Measurements from ENCODE around the gene SLC22A23. TPM values are rescaled to one million over a fixed set of nuclear protein-coding genes. Genes with fewer than 3 reads are reported as not detected.

The SLC22A23 gene
- total RNA-seq, 1 donor from 2014 or later, result 102 TPM

GRCh38 chr6:3428700-3429099 is 28.1 kb downstream of the SLC22A23 start:
- H3K27ac Mint-ChIP-seq (ENCODE audit: unreplicated experiment), result no peak overlapping the region
- peaks cover 3% of the 10 kb centered on the region for H3K9me3 Mint-ChIP-seq (ENCODE audit: unreplicated experiment)
- H3K4me1 Mint-ChIP-seq (ENCODE audit: low read depth, unreplicated experiment), result peaks cover 42% of the 10 kb centered on the region
- no peak overlapping the region for H3K4me3 Mint-ChIP-seq (ENCODE audit: unreplicated experiment)
- H3K27me3 Mint-ChIP-seq (ENCODE audit: unreplicated experiment), result peaks cover 2% of the 10 kb centered on the region
- no peak for DNase-seq
- H3K36me3 Mint-ChIP-seq (ENCODE audit: unreplicated experiment), result no peaks in the 10 kb centered on the region
- no peak for TF ChIP-seq CTCF (IDR thresholded peaks at IDR 0.05; ENCODE audit: partially characterized antibody, unreplicated experiment)

DNA sequence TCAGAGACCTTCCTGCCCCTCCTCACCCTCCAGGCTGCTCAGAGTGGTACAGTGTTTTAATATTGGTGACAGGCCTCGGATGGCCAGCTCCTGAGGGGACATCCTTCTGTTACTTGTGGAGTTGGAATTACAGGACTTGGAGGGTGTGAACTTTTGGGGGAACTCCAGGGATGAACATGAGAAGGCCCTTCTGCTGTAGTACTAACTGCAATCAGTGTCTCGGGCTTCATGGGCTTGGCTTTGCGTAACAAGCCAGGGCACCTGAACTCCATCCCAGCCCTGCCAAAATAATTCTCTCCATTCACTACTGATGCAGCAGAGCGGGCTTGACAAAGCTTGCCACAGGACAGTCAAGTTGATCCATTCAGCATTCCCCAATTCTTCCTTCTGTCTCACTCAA is 28.6 kb downstream of the SLC22A23 start:
- Mint-ChIP-seq H3K4me3 (ENCODE audit: unreplicated experiment) (no peak overlapping the region), H3K9me3 (ENCODE audit: unreplicated experiment) (peaks cover 3% of the 10 kb centered on the region), H3K36me3 (ENCODE audit: unreplicated experiment) (no peaks in the 10 kb centered on the region), H3K4me1 (ENCODE audit: low read depth, unreplicated experiment) (peaks cover 45% of the 10 kb centered on the region), H3K27me3 (ENCODE audit: unreplicated experiment) (peaks cover 2% of the 10 kb centered on the region), H3K27ac (ENCODE audit: unreplicated experiment) (no peak overlapping the region)
- DNase-seq, result no peak
- TF ChIP-seq CTCF (IDR thresholded peaks at IDR 0.05; ENCODE audit: partially characterized antibody, unreplicated experiment), result no peak

DNA sequence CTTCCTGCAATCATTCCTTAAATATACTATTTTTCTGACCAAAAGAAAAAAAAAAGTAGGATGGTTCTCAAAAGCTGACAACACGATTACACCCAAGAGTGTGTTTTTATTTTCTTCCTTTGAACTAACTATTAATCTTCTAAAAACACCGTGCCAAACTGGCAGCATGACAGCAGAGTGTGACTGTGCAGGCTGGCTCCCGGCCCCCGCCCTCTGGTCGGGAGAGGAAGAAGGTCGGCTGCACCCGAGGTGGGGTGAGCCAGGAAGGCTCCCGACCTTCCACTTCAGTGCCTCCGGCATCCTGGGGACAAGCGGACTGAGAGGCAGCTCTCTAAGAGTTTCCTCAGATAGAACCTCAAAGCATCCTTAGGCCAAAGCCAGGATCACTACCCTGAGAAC is 29.2 kb downstream of the SLC22A23 start:
- Mint-ChIP-seq H3K9me3 (ENCODE audit: unreplicated experiment) (peaks cover 3% of the 10 kb centered on the region), H3K27me3 (ENCODE audit: unreplicated experiment) (peaks cover 2% of the 10 kb centered on the region), H3K4me3 (ENCODE audit: unreplicated experiment) (no peak overlapping the region), H3K4me1 (ENCODE audit: low read depth, unreplicated experiment) (peaks cover 48% of the 10 kb centered on the region), H3K36me3 (ENCODE audit: unreplicated experiment) (no peaks in the 10 kb centered on the region), H3K27ac (ENCODE audit: unreplicated experiment) (no peak overlapping the region)
- no peak for TF ChIP-seq CTCF (IDR thresholded peaks at IDR 0.05; ENCODE audit: partially characterized antibody, unreplicated experiment)
- DNase-seq, result no peak

DNA sequence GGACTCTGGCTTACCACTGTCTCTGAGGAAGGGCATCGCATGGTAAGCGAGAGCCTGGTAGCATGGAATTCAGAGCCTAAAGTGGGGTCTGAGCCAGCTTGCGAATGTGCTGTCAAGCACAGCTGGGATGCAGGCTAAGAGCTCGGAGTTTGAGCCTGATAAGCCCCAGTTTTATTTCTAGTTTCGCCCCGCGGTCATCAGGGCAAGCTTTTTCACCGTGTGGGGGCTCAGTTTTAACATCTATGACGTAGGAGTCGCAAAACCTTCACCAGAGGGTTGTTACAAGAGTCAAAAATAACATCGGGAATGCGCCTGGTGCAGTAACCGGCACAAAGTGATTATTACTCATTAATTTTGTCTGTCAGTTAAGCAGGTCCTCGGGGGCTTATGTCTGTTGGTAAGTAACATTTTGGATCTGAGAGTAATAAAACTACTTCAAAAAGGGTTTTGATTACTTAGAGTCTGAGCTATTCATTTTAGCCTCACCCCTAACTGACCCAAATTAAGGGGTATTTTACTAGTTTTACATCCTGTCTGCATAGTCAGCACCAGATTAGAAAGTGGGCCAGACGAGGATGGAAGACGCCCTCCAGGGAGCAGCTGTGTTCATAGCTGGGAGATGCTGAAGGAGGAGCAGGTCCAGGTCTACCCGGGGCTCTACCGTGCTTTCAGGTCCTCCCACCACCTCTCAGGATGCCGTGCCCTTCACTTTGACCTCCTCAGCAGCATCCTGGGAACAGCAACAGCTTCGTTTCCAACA is 29.7 kb downstream of the SLC22A23 start:
- no peak for TF ChIP-seq CTCF (IDR thresholded peaks at IDR 0.05; ENCODE audit: partially characterized antibody, unreplicated experiment)
- H3K27me3 Mint-ChIP-seq (ENCODE audit: unreplicated experiment), result peaks cover 2% of the 10 kb centered on the region
- H3K4me3 Mint-ChIP-seq (ENCODE audit: unreplicated experiment), result no peak overlapping the region
- H3K9me3 Mint-ChIP-seq (ENCODE audit: unreplicated experiment), result peaks cover 3% of the 10 kb centered on the region
- no peak for DNase-seq
- peaks cover 51% of the 10 kb centered on the region for H3K4me1 Mint-ChIP-seq (ENCODE audit: low read depth, unreplicated experiment)
- H3K36me3 Mint-ChIP-seq (ENCODE audit: unreplicated experiment), result no peaks in the 10 kb centered on the region
- H3K27ac Mint-ChIP-seq (ENCODE audit: unreplicated experiment), result no peak overlapping the region

GRCh38 chr6:3426091-3426926 is 30.5 kb downstream of the SLC22A23 start:
- H3K4me3 Mint-ChIP-seq (ENCODE audit: unreplicated experiment), result no peak overlapping the region
- no peak overlapping the region for H3K27ac Mint-ChIP-seq (ENCODE audit: unreplicated experiment)
- H3K27me3 Mint-ChIP-seq (ENCODE audit: unreplicated experiment), result peaks cover 2% of the 10 kb centered on the region
- no peaks in the 10 kb centered on the region for H3K36me3 Mint-ChIP-seq (ENCODE audit: unreplicated experiment)
- TF ChIP-seq CTCF (IDR thresholded peaks at IDR 0.05; ENCODE audit: partially characterized antibody, unreplicated experiment), result no peak
- peaks cover 3% of the 10 kb centered on the region for H3K9me3 Mint-ChIP-seq (ENCODE audit: unreplicated experiment)
- DNase-seq, result no peak
- H3K4me1 Mint-ChIP-seq (ENCODE audit: low read depth, unreplicated experiment), result peaks cover 52% of the 10 kb centered on the region

All from glutamatergic neuron (in vitro differentiated cells).